Neural cell (in vitro differentiated cells): ENCODE results near the gene DNAJC16. TPM values are rescaled to one million over a fixed set of nuclear protein-coding genes. Genes with fewer than 3 reads are reported as not detected.
"Not testable (repeated sequence)": the region's sequence is repeated elsewhere in the genome, so short reads cannot be mapped to it uniquely, and the experiment has no call there.

ENCODE experiments used
- H2AFZ ChIP-seq: fragments of 200-600, 300-800 bp; sonication (generic), shearing (Covaris generic); 2 replicates; pipeline ENCODE4 v1.6.0; 2014; ENCODE audit warnings: low read depth, mild to moderate bottlenecking, antibody characterized with exemption, low read length, moderate library complexity
- H3F3A ChIP-seq: fragments of 200-600 bp; shearing (Covaris generic); 2 replicates; pipeline ENCODE4 v1.6.1; 2016; ENCODE audit warnings: mild to moderate bottlenecking, moderate library complexity, mixed read lengths, antibody characterized with exemption, low read length; ENCODE audit not compliant: insufficient read depth, poor library complexity, severe bottlenecking
- H3K27ac ChIP-seq: fragments of 200-600, 300-800 bp; sonication (generic), shearing (Covaris generic); 2 replicates; pipeline ENCODE4 v1.5.1; 2014; ENCODE audit warnings: mild to moderate bottlenecking, low read length, moderate library complexity
- H3K27me3 ChIP-seq: fragments of 300-800, 200-600 bp; sonication (generic), shearing (Covaris generic); 2 replicates; pipeline ENCODE4 v1.6.0; 2014; ENCODE audit warnings: mild to moderate bottlenecking, low read depth, low read length, moderate library complexity; ENCODE audit not compliant: insufficient read depth
- H3K36me3 ChIP-seq: fragments of 300-800, 200-600 bp; sonication (generic), shearing (Covaris generic); 2 replicates; pipeline ENCODE4 v1.5.1; 2014; ENCODE audit warnings: mild to moderate bottlenecking, antibody characterized with exemption, low read length, moderate library complexity; ENCODE audit not compliant: insufficient read depth
- H3K4me2 ChIP-seq: fragments of 300-800, 200-600 bp; sonication (generic), shearing (Covaris generic); 2 replicates; pipeline ENCODE4 v1.6.0; 2014; ENCODE audit warnings: mild to moderate bottlenecking, low read length
- H3K4me3 ChIP-seq: fragments of 300-800, 200-600 bp; sonication (generic), shearing (Covaris generic); 2 replicates; pipeline ENCODE4 v1.5.1; 2014; ENCODE audit warnings: mild to moderate bottlenecking, low read length, moderate library complexity
- H3K79me2 ChIP-seq: fragments of 200-600 bp; shearing (Covaris generic); replicated peaks from 2 replicates; pipeline ENCODE4 v1.6.0; 2014; ENCODE audit warnings: mild to moderate bottlenecking, low read length, moderate library complexity; ENCODE audit not compliant: insufficient read depth
- H3K9ac ChIP-seq: fragments of 300-800, 200-600 bp; sonication (generic), shearing (Covaris generic); 2 replicates; pipeline ENCODE4 v1.6.1; 2016; ENCODE audit warnings: mild to moderate bottlenecking, low read length, mixed read lengths
- H3K9me2 ChIP-seq: fragments of 200-600 bp; shearing (Covaris generic); 2 replicates; pipeline ENCODE4 v1.6.1; 2016; ENCODE audit warnings: mild to moderate bottlenecking, low read length, mixed read lengths; ENCODE audit not compliant: insufficient read depth
- H3K9me3 ChIP-seq: fragments of 200-600, 300-800 bp; sonication (generic), shearing (Covaris generic); 2 replicates; pipeline ENCODE4 v1.6.1; 2016; ENCODE audit warnings: mild to moderate bottlenecking, mixed run types, low read length, moderate library complexity, mixed read lengths
- H4K20me1 ChIP-seq: fragments of 200-600 bp; shearing (Covaris generic); 2 replicates; pipeline ENCODE4 v1.6.1; 2016; ENCODE audit warnings: mild to moderate bottlenecking, mixed run types; ENCODE audit not compliant: insufficient read depth
- CTCF ChIP-seq: fragments of 450-650 bp; IDR thresholded peaks from 2 replicates; pipeline ENCODE4 v1.5.1; 2014; ENCODE audit warnings: antibody characterized with exemption, mild to moderate bottlenecking, moderate library complexity; ENCODE audit not compliant: poor library complexity, severe bottlenecking
- EP300 ChIP-seq: fragments of 450-650 bp; conservative IDR thresholded peaks from 2 replicates; pipeline ENCODE4 v1.6.1; 2014; ENCODE audit warnings: antibody characterized with exemption, mild to moderate bottlenecking, moderate library complexity; ENCODE audit not compliant: poor library complexity, severe bottlenecking
- EZH2 ChIP-seq: fragments of 200-600, 300-800 bp; shearing (Covaris generic), sonication (generic); IDR thresholded peaks from 2 replicates; pipeline ENCODE4 v1.6.1; 2014; ENCODE audit warnings: antibody characterized with exemption, low read length, borderline replicate concordance, mild to moderate bottlenecking; ENCODE audit not compliant: insufficient read depth, poor library complexity, severe bottlenecking
- MXI1 ChIP-seq: fragments of 450-650 bp; conservative IDR thresholded peaks from 2 replicates; pipeline ENCODE4 v1.6.1; 2014; ENCODE audit warnings: antibody characterized with exemption, mild to moderate bottlenecking; ENCODE audit not compliant: poor library complexity, severe bottlenecking
- POLR2AphosphoS5 ChIP-seq: IDR thresholded peaks from 2 replicates; pipeline ENCODE4 v1.6.1; 2012
- RAD21 ChIP-seq: fragments of 450-650 bp; conservative IDR thresholded peaks from 2 replicates; pipeline ENCODE4 v1.6.1; 2014; ENCODE audit warnings: antibody characterized with exemption, mild to moderate bottlenecking, moderate library complexity
- SMC3 ChIP-seq: fragments of 450-650 bp; conservative IDR thresholded peaks from 2 replicates; pipeline ENCODE4 v1.6.1; 2014; ENCODE audit warnings: antibody characterized with exemption, mild to moderate bottlenecking, moderate library complexity; ENCODE audit not compliant: poor library complexity
- TAF1 ChIP-seq: IDR thresholded peaks from 2 replicates; pipeline ENCODE4 v1.6.1; 2012; ENCODE audit warnings: low read depth
- polyA plus RNA-seq: library from polyadenylated mRNA; depleted of rRNA; stranded (reverse); fragments of >200 nt; gene quantifications from 2 replicates; pipeline ENCODE4 v1.2.3, GENCODE V29; 2014
- TF ChIP-seq, protein P1 (sequence below): IDR thresholded peaks from 2 replicates; pipeline ENCODE4 v1.6.1; 2012; ENCODE audit warnings: borderline replicate concordance

The DNAJC16 gene
- polyA plus RNA-seq, 1 donor from 2014 or later: 10.9 TPM

GRCh38 chr1:15603050-15603965 is 76.7 kb downstream of the DNAJC16 start:
- Histone ChIP-seq H3K4me2 (peak overlapping the region; percentile 77), H3K79me2 (peaks cover 4% of the 10 kb centered on the region), H3K9ac (peak overlapping the region; percentile 76), H3K27me3 (no peaks in the 10 kb centered on the region), H2AFZ (peak overlapping the region; percentile 91), H3K27ac (peak overlapping the region; percentile 71), H3F3A (no peaks in the 10 kb centered on the region), H3K36me3 (no peaks in the 10 kb centered on the region), H3K9me3 (no peaks in the 10 kb centered on the region), H3K4me3 (peak overlapping the region; percentile 96), H4K20me1 (no peaks in the 10 kb centered on the region), H3K9me2 (no peaks in the 10 kb centered on the region)
- TF ChIP-seq RAD21 (peak; percentile 34), POLR2AphosphoS5 (peak; percentile 70), EP300 (peak; percentile 39), TAF1 (peak; percentile 71), SMC3 (no peak), CTCF (no peak), MXI1 (peak; percentile 81), EZH2 (no peak)
- TF ChIP-seq, protein P1, sequence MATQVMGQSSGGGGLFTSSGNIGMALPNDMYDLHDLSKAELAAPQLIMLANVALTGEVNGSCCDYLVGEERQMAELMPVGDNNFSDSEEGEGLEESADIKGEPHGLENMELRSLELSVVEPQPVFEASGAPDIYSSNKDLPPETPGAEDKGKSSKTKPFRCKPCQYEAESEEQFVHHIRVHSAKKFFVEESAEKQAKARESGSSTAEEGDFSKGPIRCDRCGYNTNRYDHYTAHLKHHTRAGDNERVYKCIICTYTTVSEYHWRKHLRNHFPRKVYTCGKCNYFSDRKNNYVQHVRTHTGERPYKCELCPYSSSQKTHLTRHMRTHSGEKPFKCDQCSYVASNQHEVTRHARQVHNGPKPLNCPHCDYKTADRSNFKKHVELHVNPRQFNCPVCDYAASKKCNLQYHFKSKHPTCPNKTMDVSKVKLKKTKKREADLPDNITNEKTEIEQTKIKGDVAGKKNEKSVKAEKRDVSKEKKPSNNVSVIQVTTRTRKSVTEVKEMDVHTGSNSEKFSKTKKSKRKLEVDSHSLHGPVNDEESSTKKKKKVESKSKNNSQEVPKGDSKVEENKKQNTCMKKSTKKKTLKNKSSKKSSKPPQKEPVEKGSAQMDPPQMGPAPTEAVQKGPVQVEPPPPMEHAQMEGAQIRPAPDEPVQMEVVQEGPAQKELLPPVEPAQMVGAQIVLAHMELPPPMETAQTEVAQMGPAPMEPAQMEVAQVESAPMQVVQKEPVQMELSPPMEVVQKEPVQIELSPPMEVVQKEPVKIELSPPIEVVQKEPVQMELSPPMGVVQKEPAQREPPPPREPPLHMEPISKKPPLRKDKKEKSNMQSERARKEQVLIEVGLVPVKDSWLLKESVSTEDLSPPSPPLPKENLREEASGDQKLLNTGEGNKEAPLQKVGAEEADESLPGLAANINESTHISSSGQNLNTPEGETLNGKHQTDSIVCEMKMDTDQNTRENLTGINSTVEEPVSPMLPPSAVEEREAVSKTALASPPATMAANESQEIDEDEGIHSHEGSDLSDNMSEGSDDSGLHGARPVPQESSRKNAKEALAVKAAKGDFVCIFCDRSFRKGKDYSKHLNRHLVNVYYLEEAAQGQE: no peak

GRCh38 chr1:15603966-15604282 is 77.3 kb downstream of the DNAJC16 start:
- Histone ChIP-seq H3K27ac (peak overlapping the region; percentile 71), H3K4me3 (peak overlapping the region; percentile 96), H2AFZ (peak overlapping the region; percentile 91), H3K4me2 (peak overlapping the region; percentile 57), H3K9ac (peak overlapping the region; percentile 76)
- H3K36me3 ChIP-seq, H4K20me1 ChIP-seq, H3K27me3 ChIP-seq, H3K9me3 ChIP-seq, H3K9me2 ChIP-seq, H3F3A ChIP-seq, H3K79me2 ChIP-seq: not testable (repeated sequence)

- not testable (repeated sequence) for H3F3A ChIP-seq, H3K9me3 ChIP-seq, H3K4me3 ChIP-seq, H2AFZ ChIP-seq, H3K79me2 ChIP-seq, H3K9ac ChIP-seq, H3K9me2 ChIP-seq, H3K4me2 ChIP-seq, H3K36me3 ChIP-seq, H3K27ac ChIP-seq, H4K20me1 ChIP-seq, H3K27me3 ChIP-seq
These were observed 77.8 kb downstream of the DNAJC16 start for GRCh38 chr1:15604400-15604799.
